NCI-H526 (cell line): ENCODE results near the gene KDM4B.

Experiments used
- DNase-seq, 2 experiments: peaks; one replicate each; lab custom pipeline; 2025; lab: John Stamatoyannopoulos, UW

The KDM4B gene

GRCh38 chr19:5086725-5087439 lies 118.0 kb downstream of the KDM4B start:
- peak; percentile 75 to 89 for DNase-seq

DNA sequence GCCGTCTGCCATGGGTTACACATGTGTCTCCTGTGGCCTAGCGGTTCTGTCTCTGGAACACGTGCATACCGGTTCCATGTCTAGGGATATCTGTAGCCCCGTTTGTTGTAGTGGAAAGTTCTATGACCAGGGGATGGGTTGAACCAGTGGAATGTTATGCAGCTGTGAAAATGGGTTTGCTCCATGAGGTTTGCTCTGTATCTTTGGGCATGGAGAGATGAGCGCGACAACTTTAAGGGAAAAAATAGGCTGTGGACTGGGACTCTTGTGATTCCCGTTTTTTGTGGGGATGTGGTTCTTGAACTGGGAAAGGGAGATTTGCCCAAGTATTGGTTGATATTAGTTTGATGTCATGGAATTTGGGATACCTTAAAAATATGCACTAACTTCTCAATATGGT lies 120.4 kb downstream of the KDM4B start:
- no peak for DNase-seq

DNA sequence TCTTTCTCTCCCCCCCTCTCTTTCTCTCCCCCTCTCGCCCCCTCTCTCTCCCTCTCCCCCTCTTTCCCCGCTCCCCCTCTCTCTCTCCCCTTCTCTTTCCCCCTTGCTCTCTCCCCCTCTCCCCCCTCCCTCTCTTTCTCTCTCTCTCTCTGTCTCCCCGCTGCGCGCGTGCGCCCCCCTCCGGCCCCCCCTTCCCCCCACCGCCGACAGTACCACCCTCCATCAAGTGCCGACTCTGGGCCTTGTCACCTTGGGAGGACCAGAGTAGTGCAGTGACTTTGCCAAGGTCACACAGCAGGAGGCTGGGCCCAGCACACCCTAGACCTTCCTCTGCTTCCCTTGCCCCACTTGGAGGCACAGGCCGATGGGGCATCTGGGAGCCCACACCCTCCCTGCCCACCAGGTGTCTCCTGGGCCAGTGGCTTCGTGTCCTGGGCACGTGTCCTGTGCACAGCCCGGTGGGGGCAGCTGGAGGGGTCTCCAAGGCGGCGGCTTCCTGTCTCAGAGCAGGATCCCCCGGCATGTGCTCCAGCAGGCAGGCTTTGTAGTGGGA lies 121.6 kb downstream of the KDM4B start:
- DNase-seq: no peak

GRCh38 chr19:5091018-5091683 lies 122.2 kb downstream of the KDM4B start:
- DNase-seq: peak in 1 of 2 experiments; percentile 61

DNA sequence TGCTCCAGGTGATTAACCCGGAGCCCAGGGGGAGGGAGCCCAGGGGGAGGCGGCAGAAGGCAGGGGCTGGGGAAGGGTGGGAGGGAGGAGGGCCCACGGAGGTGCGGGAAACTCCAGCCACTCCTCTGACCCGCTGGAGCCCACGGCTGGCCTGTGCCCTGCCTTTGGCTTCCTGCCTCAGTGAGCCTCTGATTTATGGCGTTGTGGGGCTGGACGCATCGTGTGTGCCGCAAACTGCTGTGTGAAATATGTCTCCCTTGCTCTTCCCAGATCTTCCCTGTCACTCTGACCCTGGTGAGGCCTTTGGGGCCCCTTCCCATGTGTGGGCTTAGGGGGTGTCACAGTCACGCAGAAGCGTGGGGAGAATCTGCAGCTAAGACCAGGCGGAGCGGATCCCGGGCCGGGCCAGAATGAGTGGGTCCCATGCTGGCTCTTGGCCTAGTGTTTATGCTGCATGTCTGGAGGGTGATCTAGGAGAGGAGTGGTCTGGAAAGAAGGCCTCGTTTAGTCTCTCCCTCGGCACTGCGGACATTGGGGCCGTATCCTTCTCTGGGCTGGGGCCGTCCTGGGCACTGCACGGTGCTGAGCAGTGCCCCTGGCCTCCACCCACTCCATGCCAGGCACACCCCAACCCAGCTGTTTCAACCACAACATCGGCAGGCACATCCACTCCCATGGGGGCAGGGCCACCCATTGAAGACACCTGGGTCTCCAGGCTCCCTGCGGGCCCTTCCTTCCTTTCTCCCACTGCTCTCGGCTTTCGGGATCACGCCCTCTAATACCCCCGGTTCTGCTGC lies 123.0 kb downstream of the KDM4B start:
- DNase-seq: no peak

DNA sequence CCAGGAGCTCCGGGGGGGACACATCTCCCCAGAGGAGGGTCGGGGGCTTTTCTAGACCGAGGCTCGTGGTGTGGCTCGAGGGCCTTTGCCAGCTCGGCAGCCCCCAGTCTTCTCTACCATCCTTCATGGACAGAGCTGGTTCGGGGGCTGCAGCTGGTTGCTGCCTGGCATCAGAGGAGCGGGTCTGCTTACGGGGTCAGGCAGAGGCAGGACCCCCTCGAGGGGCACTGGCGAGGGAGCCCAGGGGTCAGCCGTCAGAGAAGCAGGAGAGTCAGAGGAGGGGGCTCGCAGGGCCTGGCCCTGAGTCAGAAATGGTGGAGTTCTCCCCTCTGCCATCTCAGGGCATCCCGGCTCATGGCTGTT lies 123.5 kb downstream of the KDM4B start:
- no peak for DNase-seq

DNA sequence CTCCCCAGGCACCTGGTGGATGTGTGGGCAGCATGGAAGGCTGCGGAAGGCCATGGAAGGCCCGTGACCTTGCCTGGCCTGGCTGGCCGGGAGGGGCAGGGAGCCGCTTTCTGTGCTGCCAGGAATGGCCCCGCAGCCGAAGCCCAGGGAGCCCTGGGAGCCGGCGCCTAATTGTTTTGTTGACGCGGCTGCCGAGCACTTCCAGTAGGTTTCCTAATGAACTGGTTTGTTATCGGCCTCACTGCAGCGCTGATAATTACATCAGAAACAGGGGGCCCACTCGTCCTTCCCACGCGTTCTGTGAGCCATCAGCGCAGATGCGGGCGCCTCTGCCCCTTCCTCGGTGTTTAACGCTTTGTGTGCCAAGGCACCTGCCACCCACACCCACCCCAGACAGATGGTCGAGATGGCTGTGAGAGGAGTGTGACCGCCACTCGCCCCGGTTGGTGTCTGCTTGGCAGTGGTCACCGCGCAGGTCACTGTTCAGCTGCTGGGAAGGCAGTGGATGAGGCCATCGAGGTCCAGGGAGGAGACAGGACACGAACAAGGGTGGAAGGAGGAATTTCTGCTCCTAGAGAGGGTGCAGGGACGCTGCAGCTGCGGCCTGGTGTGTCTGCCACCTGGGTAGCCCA lies 124.5 kb downstream of the KDM4B start:
- DNase-seq: no peak

GRCh38 chr19:5093948-5094718 lies 125.2 kb downstream of the KDM4B start:
- DNase-seq: no peak

GRCh38 chr19:5094768-5095567 lies 126.1 kb downstream of the KDM4B start:
- no peak for DNase-seq

GRCh38 chr19:5095568-5095850 lies 126.6 kb downstream of the KDM4B start:
- DNase-seq: no peak

DNA sequence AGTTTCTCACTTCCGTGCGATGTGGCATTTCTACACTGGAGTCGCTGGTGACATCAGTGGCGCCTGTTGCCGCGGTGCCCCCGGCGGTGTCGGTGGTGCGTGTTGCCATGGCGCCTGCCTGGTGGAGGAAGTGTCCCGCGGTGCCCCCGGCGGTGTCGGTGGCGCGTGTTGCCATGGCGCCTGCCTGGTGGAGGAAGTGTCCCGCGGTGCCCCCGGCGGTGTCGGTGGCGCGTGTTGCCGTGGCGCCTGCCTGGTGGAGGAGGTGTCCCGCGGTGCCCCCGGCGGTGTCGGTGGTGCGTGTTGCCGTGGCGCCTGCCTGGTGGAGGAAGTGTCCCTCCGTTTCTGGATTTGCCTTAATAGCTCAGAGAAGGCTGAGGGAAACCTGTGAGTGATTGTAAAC lies 127.6 kb downstream of the KDM4B start:
- DNase-seq: peak in 1 of 2 experiments; percentile 38

DNA sequence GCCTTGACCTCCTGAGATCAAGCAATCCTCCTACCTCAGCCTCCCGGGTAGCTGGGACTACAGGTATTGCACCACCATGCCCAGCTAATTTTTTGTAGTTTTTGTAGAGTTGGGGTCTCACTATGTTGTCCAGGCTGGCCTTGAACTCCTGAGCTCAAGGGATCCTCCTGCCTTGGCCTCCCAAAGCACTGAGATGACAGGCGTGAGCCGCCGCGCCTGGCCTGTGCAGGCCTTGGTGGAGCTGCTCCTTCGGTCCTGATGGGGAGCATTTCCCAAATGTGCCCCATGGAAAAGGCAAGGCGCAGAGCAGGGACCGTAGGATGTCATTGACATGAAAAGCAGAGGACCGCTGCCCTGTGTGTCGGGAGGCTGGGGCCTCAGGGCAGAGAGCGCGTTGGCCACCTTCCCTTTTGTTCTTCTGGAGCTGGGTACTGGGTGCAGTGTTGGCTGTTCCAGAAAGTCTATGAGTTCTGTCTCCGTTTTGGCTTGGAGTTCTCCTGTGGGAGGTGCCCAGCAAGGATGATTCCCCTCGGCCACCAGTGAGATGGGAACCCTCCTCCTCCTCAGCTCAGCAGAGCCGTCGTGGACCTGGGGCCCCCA lies 128.5 kb downstream of the KDM4B start:
- DNase-seq: no peak

- DNase-seq: no peak
Observed at GRCh38 chr19:5097959-5098623, 129.2 kb downstream of the KDM4B start.

- no peak for DNase-seq
Observed at GRCh38 chr19:5098646-5099045, 129.7 kb downstream of the KDM4B start.

GRCh38 chr19:5099701-5100221 lies 130.8 kb downstream of the KDM4B start:
- no peak for DNase-seq

- DNase-seq: no peak
Observed at GRCh38 chr19:5101871-5102270, 133.0 kb downstream of the KDM4B start.

DNA sequence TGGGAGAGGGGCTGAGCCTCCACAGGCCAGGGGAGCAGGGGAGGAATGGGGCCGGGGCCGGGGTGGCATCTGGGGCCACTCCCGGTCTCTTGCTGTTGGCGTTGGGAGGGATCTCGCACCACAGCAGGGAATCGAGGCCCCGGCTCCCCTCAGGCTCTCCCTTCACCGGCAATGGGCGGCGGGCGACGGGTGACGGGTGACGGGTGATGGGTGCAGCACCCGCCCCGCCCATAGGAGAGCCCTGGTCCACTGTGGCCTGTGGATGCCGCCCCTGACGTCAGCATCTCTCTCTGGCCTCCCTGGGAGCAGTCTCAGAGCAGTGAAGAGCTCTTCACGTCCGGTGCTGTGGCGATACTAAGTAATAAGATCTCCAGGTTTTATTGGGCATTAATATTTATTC lies 133.6 kb downstream of the KDM4B start:
- DNase-seq: no peak

DNA sequence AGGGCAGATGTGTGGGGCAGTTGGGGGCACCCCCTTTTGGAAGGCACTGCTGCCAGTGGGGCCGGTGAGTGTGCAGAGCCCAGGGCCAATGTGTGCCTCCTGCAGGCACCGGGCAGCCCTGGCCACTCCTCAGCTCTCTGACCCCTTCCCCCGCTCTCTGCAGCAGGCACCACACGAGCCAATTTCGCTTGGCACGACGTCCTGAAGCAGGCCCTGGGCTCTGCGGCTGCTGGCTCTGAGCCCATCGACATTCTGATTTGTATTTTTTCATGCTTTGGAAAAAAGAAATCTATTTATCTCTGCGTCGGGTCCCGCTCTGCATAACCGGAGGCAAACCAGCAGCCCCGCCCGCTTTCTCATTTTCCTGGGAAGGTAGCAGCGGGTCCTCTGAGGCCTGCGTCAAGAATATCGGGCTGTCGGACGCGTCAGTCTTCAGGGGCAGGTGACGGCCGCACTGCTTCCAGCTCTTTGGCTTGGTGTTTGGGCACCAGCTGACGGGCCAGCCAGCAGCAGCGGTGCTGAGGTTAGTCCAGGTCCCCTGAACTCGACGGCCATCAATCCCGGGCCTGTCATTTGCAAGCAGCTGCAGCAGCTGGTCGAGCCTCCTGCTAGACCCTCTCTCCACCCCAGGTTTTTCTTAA lies 134.3 kb downstream of the KDM4B start:
- peak in 1 of 2 experiments; percentile 37 for DNase-seq

DNA sequence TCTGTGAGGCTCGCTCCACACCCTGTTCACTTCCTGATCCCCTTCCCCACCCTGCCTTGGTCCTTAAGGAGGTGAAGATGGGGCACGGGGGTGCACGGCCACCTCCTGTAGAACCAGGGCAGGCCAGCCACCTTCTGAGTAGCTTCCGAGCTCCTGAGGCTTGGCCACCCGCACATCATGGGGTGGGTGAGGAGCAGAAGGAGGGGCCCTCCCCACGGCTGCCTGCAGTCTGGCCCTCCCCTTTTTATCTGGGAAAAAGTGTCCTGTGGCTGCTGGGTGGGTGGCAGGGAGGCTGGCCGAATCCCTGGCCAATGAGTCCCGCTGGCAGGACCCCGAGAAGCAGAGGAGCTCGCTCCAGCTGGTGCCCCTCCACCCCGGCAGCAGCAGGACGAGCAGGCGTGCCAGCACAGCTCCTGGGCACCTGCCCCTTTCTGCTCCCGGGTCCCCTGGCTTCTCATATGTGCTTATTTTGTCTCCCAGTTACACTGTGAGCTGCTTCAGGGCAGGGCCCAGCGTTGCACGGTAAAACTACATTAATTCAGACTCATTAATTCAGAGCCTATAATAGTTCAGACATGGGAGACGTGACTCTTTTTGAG lies 135.0 kb downstream of the KDM4B start:
- no peak for DNase-seq
